OCI-LY7 (cell line): ENCODE data around the gene CNTN4.

Experiments used
- EZH2phosphoT487 ChIP-seq: fragments of 200-600 bp; sonication (generic); IDR thresholded peaks from 2 replicates; pipeline ENCODE4 v1.6.1; 2018; ENCODE audit warnings: low read depth, borderline replicate concordance, mild to moderate bottlenecking, mixed run types, antibody characterized with exemption, low read length, moderate library complexity, mixed read lengths
- TF ChIP-seq, protein P1 (sequence below): fragments of 200-600 bp; sonication (generic); conservative IDR thresholded peaks from 2 replicates; pipeline ENCODE4 v1.5.1; 2014; ENCODE audit warnings: mild to moderate bottlenecking, antibody characterized with exemption, low read length, moderate library complexity, mixed read lengths

DNA sequence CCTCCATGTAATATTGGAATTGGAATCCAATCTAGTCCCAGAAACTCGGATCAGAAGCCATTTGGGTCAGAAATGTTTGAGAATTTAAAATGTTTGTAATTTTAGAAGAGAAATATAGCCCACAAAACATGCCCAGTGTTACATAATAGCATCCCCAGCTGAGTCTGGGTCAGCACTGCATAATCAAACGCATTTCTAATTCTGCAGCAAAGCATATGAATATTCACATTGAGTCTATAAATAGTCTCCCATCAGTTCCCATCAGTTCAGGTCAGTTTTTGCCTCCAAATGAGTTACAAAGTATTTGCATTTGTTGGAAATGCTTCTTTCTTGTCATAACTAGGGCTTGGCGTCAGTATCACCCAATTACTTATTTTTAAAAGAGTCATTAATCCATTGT, 628.4 kb downstream of the CNTN4 start:
- TF ChIP-seq, protein P1, sequence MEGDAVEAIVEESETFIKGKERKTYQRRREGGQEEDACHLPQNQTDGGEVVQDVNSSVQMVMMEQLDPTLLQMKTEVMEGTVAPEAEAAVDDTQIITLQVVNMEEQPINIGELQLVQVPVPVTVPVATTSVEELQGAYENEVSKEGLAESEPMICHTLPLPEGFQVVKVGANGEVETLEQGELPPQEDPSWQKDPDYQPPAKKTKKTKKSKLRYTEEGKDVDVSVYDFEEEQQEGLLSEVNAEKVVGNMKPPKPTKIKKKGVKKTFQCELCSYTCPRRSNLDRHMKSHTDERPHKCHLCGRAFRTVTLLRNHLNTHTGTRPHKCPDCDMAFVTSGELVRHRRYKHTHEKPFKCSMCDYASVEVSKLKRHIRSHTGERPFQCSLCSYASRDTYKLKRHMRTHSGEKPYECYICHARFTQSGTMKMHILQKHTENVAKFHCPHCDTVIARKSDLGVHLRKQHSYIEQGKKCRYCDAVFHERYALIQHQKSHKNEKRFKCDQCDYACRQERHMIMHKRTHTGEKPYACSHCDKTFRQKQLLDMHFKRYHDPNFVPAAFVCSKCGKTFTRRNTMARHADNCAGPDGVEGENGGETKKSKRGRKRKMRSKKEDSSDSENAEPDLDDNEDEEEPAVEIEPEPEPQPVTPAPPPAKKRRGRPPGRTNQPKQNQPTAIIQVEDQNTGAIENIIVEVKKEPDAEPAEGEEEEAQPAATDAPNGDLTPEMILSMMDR, result no peak
- no peak for TF ChIP-seq EZH2phosphoT487
